IMR-90 (cell line): Measurements from ENCODE around the gene MECR. TPM values are rescaled to one million over a fixed set of nuclear protein-coding genes. Genes with fewer than 3 reads are reported as not detected.
A peak's percentile ranks its signal among the peaks of the same experiment; 100 is the strongest.

ENCODE experiments used
- ATAC-seq: fragments of 200-7000 bp; cut with Tn5 transposase; 2 replicates; pipeline ENCODE4 v1.9.1; 2020; ENCODE audit warnings: low read depth, mild to moderate bottlenecking, moderate library complexity
- BruUV-seq: library from RNA; stranded (reverse); fragments of 400-500 nt; replicated peaks from 2 replicates; lab custom pipeline; 2021; lab: Mats Ljungman, UMichigan
- CTCF ChIA-PET: fragments of 300-600 bp; formaldehyde crosslinking; extraction: SDS; loops from one replicate; lab custom pipeline; 2021; ENCODE audit warnings: antibody characterized with exemption; lab: Yijun Ruan, JAX
- POLR2A ChIA-PET: fragments of 300-600 bp; sonication (Branson Sonifier 250); formaldehyde crosslinking; loops from one replicate; lab custom pipeline; 2022; ENCODE audit warnings: antibody characterized with exemption; ENCODE audit not compliant: unreplicated experiment; lab: Charles Lee
- DNase-seq: peaks from one replicate; pipeline ENCODE4 v3.0.0; 2013
- H2AFZ ChIP-seq: replicated peaks from 2 replicates; pipeline ENCODE3; 2013; ENCODE audit warnings: low read length, mild to moderate bottlenecking; ENCODE audit not compliant: poor library complexity
- H2AK5ac ChIP-seq: 2 replicates; pipeline ENCODE4 v1.6.1; 2013; ENCODE audit warnings: low read depth, low read length, inconsistent platforms
- H2AK9ac ChIP-seq: replicated peaks from 2 replicates; pipeline ENCODE3; 2013; ENCODE audit warnings: mild to moderate bottlenecking, low read depth, low read length, moderate library complexity; ENCODE audit not compliant: poor library complexity
- H2BK120ac ChIP-seq: 2 replicates; pipeline ENCODE4 v1.6.1; 2013; ENCODE audit warnings: low read depth, low read length, inconsistent platforms
- H2BK15ac ChIP-seq: 3 replicates; pipeline ENCODE4 v1.6.1; 2013; ENCODE audit warnings: low read depth, low read length, inconsistent platforms
- H2BK20ac ChIP-seq: 2 replicates; pipeline ENCODE4 v1.6.1; 2013; ENCODE audit warnings: low read depth, mild to moderate bottlenecking, inconsistent platforms, low read length, moderate library complexity
- H2BK5ac ChIP-seq: 2 replicates; pipeline ENCODE4 v1.6.1; 2013; ENCODE audit warnings: mild to moderate bottlenecking, low read depth, low read length, inconsistent platforms; ENCODE audit not compliant: poor library complexity, severe bottlenecking
- H3K14ac ChIP-seq: replicated peaks from 2 replicates; pipeline ENCODE4 v1.6.1; 2013; ENCODE audit warnings: low read depth, low read length, inconsistent platforms
- H3K18ac ChIP-seq: 2 replicates; pipeline ENCODE4 v1.6.1; 2013; ENCODE audit warnings: low read depth, low read length, control low read depth
- H3K23ac ChIP-seq: 2 replicates; pipeline ENCODE4 v1.6.1; 2013; ENCODE audit warnings: low read depth, low read length, inconsistent platforms
- H3K27ac ChIP-seq: 2 replicates; pipeline ENCODE4 v1.5.1; 2013; ENCODE audit warnings: mild to moderate bottlenecking, control low read depth, low read length; ENCODE audit not compliant: insufficient read depth
- H3K27me3 ChIP-seq: 2 replicates; pipeline ENCODE4 v1.6.1; 2013; ENCODE audit warnings: low read length; ENCODE audit not compliant: control insufficient read depth, insufficient read depth
- H3K36me3 ChIP-seq: 2 replicates; pipeline ENCODE4 v1.6.1; 2013; ENCODE audit warnings: low read length, mixed read lengths; ENCODE audit not compliant: control insufficient read depth, insufficient read depth
- H3K4ac ChIP-seq: 2 replicates; pipeline ENCODE4 v1.6.1; 2013; ENCODE audit warnings: low read depth, low read length, inconsistent platforms
- H3K4me1 ChIP-seq: 2 replicates; pipeline ENCODE4 v1.6.1; 2013; ENCODE audit warnings: low read length, mixed read lengths; ENCODE audit not compliant: control insufficient read depth, insufficient read depth
- H3K4me2 ChIP-seq: 2 replicates; pipeline ENCODE4 v1.6.1; 2013; ENCODE audit warnings: low read depth, mild to moderate bottlenecking, control low read depth, low read length, moderate library complexity
- H3K4me3 ChIP-seq: 2 replicates; pipeline ENCODE4 v1.5.1; 2013; ENCODE audit warnings: low read depth, mild to moderate bottlenecking, control low read depth, low read length, moderate library complexity; ENCODE audit not compliant: insufficient read depth
- H3K56ac ChIP-seq: 2 replicates; pipeline ENCODE4 v1.6.1; 2013; ENCODE audit warnings: low read length, inconsistent platforms; ENCODE audit not compliant: insufficient read depth; ENCODE audit errors: extremely low read depth
- H3K79me1 ChIP-seq, 2 experiments: 2 replicates each; pipeline ENCODE4 v1.6.1; 2013; ENCODE audit warnings: low read length in 2 of 2, inconsistent platforms in 1 of 2, low read depth in 1 of 2
- H3K9ac ChIP-seq: 2 replicates; pipeline ENCODE4 v1.6.1; 2013; ENCODE audit warnings: low read depth, low read length, control low read depth
- H3K9me1 ChIP-seq: 2 replicates; pipeline ENCODE4 v1.6.1; 2013; ENCODE audit warnings: low read length, inconsistent platforms; ENCODE audit not compliant: insufficient read depth
- H3K9me3 ChIP-seq: 2 replicates; pipeline ENCODE4 v1.6.1; 2013; ENCODE audit warnings: low read length; ENCODE audit not compliant: control insufficient read depth, insufficient read depth
- H4K20me1 ChIP-seq: 2 replicates; pipeline ENCODE4 v1.6.1; 2013; ENCODE audit warnings: low read length, inconsistent platforms; ENCODE audit not compliant: insufficient read depth
- H4K5ac ChIP-seq: 2 replicates; pipeline ENCODE4 v1.6.1; 2013; ENCODE audit warnings: mild to moderate bottlenecking, low read depth, low read length, control low read depth
- H4K8ac ChIP-seq, 2 experiments: 2 replicates each; pipeline ENCODE4 v1.6.1; 2013; ENCODE audit warnings: low read depth in 2 of 2, low read length in 2 of 2, control low read depth in 1 of 2, inconsistent platforms in 1 of 2
- H4K91ac ChIP-seq: 2 replicates; pipeline ENCODE4 v1.6.1; 2013; ENCODE audit warnings: low read depth, low read length, inconsistent platforms; ENCODE audit not compliant: insufficient read depth
- CEBPB ChIP-seq: IDR thresholded peaks from 2 replicates; pipeline ENCODE4 v1.6.1; 2012; ENCODE audit warnings: low read depth, low read length, improper control_type of control experiment
- CHD1 ChIP-seq: IDR thresholded peaks from 2 replicates; pipeline ENCODE4 v1.6.1; 2012; ENCODE audit warnings: low read depth, low read length, improper control_type of control experiment
- CTCF ChIP-seq: conservative IDR thresholded peaks from 2 replicates; pipeline ENCODE4 v1.5.1; 2012; ENCODE audit warnings: mild to moderate bottlenecking, low read depth, low read length, improper control_type of control experiment
- FOS ChIP-seq: fragments of 150-350 bp; IDR thresholded peaks from 2 replicates; pipeline ENCODE4 v1.6.1; 2016; ENCODE audit warnings: low read depth, low read length
- MAFK ChIP-seq: IDR thresholded peaks from 2 replicates; pipeline ENCODE4 v1.6.1; 2012; ENCODE audit warnings: low read depth, low read length, improper control_type of control experiment
- MAZ ChIP-seq: IDR thresholded peaks from 2 replicates; pipeline ENCODE4 v1.6.1; 2012; ENCODE audit warnings: low read depth, mild to moderate bottlenecking, low read length, improper control_type of control experiment, moderate library complexity, borderline replicate concordance
- MXI1 ChIP-seq: IDR thresholded peaks from 2 replicates; pipeline ENCODE4 v1.6.1; 2012; ENCODE audit warnings: low read depth, mild to moderate bottlenecking, low read length, moderate library complexity, borderline replicate concordance
- NFE2L2 ChIP-seq: fragments of 150-350 bp; IDR thresholded peaks from 2 replicates; pipeline ENCODE4 v1.6.1; 2016; ENCODE audit warnings: low read depth, mild to moderate bottlenecking, low read length
- POLR2A ChIP-seq: IDR thresholded peaks from 2 replicates; pipeline ENCODE4 v1.6.1; 2012; ENCODE audit warnings: mild to moderate bottlenecking, low read depth, low read length
- RAD21 ChIP-seq: IDR thresholded peaks from 2 replicates; pipeline ENCODE4 v1.6.1; 2012; ENCODE audit warnings: low read length, improper control_type of control experiment
- RCOR1 ChIP-seq: IDR thresholded peaks from 2 replicates; pipeline ENCODE4 v1.6.1; 2012; ENCODE audit warnings: mild to moderate bottlenecking, low read length, improper control_type of control experiment; ENCODE audit not compliant: insufficient replicate concordance
- RFX5 ChIP-seq: IDR thresholded peaks from 2 replicates; pipeline ENCODE4 v1.8.0; 2012; ENCODE audit warnings: low read depth, mild to moderate bottlenecking, low read length, moderate library complexity
- SMC3 ChIP-seq: fragments of 150-350 bp; IDR thresholded peaks from 2 replicates; pipeline ENCODE4 v1.6.1; 2016; ENCODE audit warnings: low read depth, mild to moderate bottlenecking, antibody characterized with exemption, low read length, moderate library complexity
- USF2 ChIP-seq: fragments of 150-350 bp; IDR thresholded peaks from 2 replicates; pipeline ENCODE4 v1.6.1; 2017; ENCODE audit warnings: mild to moderate bottlenecking, antibody characterized with exemption, low read length, low read depth
- WGBS, 2 experiments: methylation state at CpG; one replicate each; pipeline versions ENCODE4 v1.1.5 to v1.1.7; 2013; ENCODE audit warnings: missing lambda C conversion rate in 2 of 2; ENCODE audit not compliant: insufficient read length in 1 of 2; ENCODE audit errors: extremely low coverage in 2 of 2; 5-methylcytosine and 5-hydroxymethylcytosine counted together
- dilution Hi-C: fragments of 300-500 bp; cut with HindIII; formaldehyde crosslinking; loops from one replicate; pipeline ENCODE4 v1.14.3; 2018; ENCODE audit warnings: low sequenced_read_pairs; ENCODE audit not compliant: unreplicated experiment
- in situ Hi-C: fragments of 300-500 bp; cut with MboI; formaldehyde crosslinking; loops from 3 replicates; pipeline ENCODE4 v1.14.3; 2019; ENCODE audit warnings: low sequenced_read_pairs, inconsistent platforms, mixed read lengths
- intact Hi-C: fragments of 100-400 bp; cut with micrococcal nuclease; formaldehyde crosslinking; loops from 2 replicates; pipeline ENCODE4 v1.10.0; 2022
- polyA plus RNA-seq, 3 experiments: library from polyadenylated mRNA; depleted of rRNA; stranded (reverse); fragments of >200 nt; gene quantifications; 2 replicates each; pipeline ENCODE4 v1.2.3, GENCODE V29; 2012; ENCODE audit warnings: low replicate concordance in 1 of 3
- total RNA-seq: library from RNA; depleted of rRNA; stranded (reverse); fragments of >200 nt; gene quantifications from 2 replicates; pipeline ENCODE4 v1.2.3, GENCODE V29; 2012

The MECR gene
- total and polyA plus RNA-seq, 2 of the 4 experiments (the other 2 are of a cell fraction) = 20.3 to 24.8 TPM

GRCh38 chr1:29237129-29237821 lies 6.5 kb upstream of the MECR start (continued):
- no peak for TF ChIP-seq MAFK
- TF ChIP-seq NFE2L2 = no peak

- in situ Hi-C loops (loop anchor here (10.0 kb wide), 1 partner anchor 1478 kb away; no protein-coding TSS in a partner anchor), intact Hi-C loops (loop anchor here (1.0 to 5.0 kb wide), 8 partner anchors 217 to 1472 kb away; no protein-coding TSS in a partner anchor), dilution Hi-C loops (no loop called here)
- H3K18ac ChIP-seq = peak overlapping the region; percentile 56
- no TSS peak for BruUV-seq
- H3K9me1 ChIP-seq = no peaks in the 10 kb centered on the region
- H3K27me3 ChIP-seq = peaks cover 4% of the 10 kb centered on the region; the same call in 1 of the 2 replicates
- H3K4me1 ChIP-seq = peaks cover 12% of the 10 kb centered on the region
- H2BK120ac ChIP-seq = peak overlapping the region; percentile 44
- ChIA-PET CTCF (no interaction called here), POLR2A (no interaction called here)
- peak overlapping the region; percentile 97 for H2AK9ac ChIP-seq
- no peaks in the 10 kb centered on the region for H3K9me3 ChIP-seq
- H4K8ac ChIP-seq = peak overlapping the region; percentile 8 to 54; a peak in 3 of 4 replicates
- no peak overlapping the region for H2BK20ac ChIP-seq
- H2AFZ ChIP-seq = peak overlapping the region; percentile 98
- peaks cover 3 to 5% of the 10 kb centered on the region in 2 experiments; a peak in 2 of 4 replicates for H3K79me1 ChIP-seq
- H3K9ac ChIP-seq = peak overlapping the region; percentile 77
- H3K4ac ChIP-seq = peak overlapping the region; percentile 71
- peak overlapping the region; percentile 12; the same call in 1 of the 3 replicates for H2BK15ac ChIP-seq
- 2% methylated on average over 14 of the region's 30 CpGs; no CpG with 5 or more reads in 1 of the 2 experiments for WGBS, 2 experiments
- peak overlapping the region; percentile 68; the same call in 1 of the 2 replicates for H4K5ac ChIP-seq
- H3K4me3 ChIP-seq = peak overlapping the region; percentile 61
- H3K56ac ChIP-seq = peak overlapping the region; percentile 22; the same call in 1 of the 2 replicates
- H3K27ac ChIP-seq = no peak overlapping the region; the same call in 1 of the 2 replicates
- H3K23ac ChIP-seq = peak overlapping the region; percentile 89
- peak overlapping the region; percentile 37 for H4K91ac ChIP-seq
- peak overlapping the region; percentile 63 for H2AK5ac ChIP-seq
- peak; percentile 9; the same call in 1 of the 2 replicates for ATAC-seq
- H2BK5ac ChIP-seq = no peak overlapping the region
- H3K4me2 ChIP-seq = peak overlapping the region; percentile 99
- no peak for DNase-seq
- H4K20me1 ChIP-seq = no peaks in the 10 kb centered on the region
- peak overlapping the region; percentile 87 for H3K14ac ChIP-seq
- no peaks in the 10 kb centered on the region for H3K36me3 ChIP-seq
- no peak for TF ChIP-seq MAZ
- no peak for TF ChIP-seq FOS
- TF ChIP-seq CHD1 = no peak
- TF ChIP-seq USF2 = no peak
- no peak for TF ChIP-seq MXI1
- no peak for TF ChIP-seq CEBPB
- TF ChIP-seq RAD21 = no peak
- no peak for TF ChIP-seq RFX5
- no peak for TF ChIP-seq RCOR1
- no peak for TF ChIP-seq SMC3
- no peak for TF ChIP-seq CTCF
- no peak for TF ChIP-seq MAFK
- TF ChIP-seq POLR2A = no peak
- TF ChIP-seq NFE2L2 = no peak
Observed at GRCh38 chr1:29236712-29237128, 6.0 kb upstream of the MECR start.
